GM12878 (cell line): Measurements from ENCODE around the gene EFHC1. TPM values are rescaled to one million over a fixed set of nuclear protein-coding genes. Genes with fewer than 3 reads are reported as not detected.

ENCODE experiments used
- ATAC-seq: fragments of 200-7000 bp; cut with Tn5 transposase; 3 replicates; pipeline ENCODE4 v1.9.1; 2020; ENCODE audit warnings: mild to moderate bottlenecking, moderate library complexity
- BruUV-seq: library from RNA; stranded (reverse); fragments of 400-500 nt; replicated peaks from 2 replicates; lab custom pipeline; 2021; lab: Mats Ljungman, UMichigan
- CTCF ChIA-PET: fragments of 300-600 bp; sonication (Branson Sonifier 250); formaldehyde crosslinking; extraction: SDS; loops from one replicate; lab custom pipeline; 2021; ENCODE audit warnings: inconsistent platforms; lab: Yijun Ruan, JAX
- POLR2A ChIA-PET: fragments of 350-600 bp; formaldehyde crosslinking; extraction: SDS; loops from one replicate; lab custom pipeline; 2021; ENCODE audit warnings: inconsistent platforms; lab: Charles Lee
- RAD21 ChIA-PET: fragments of 300-600 bp; sonication (Branson Sonifier 250); formaldehyde crosslinking; loops from one replicate; lab custom pipeline; 2023; ENCODE audit warnings: antibody characterized with exemption; ENCODE audit not compliant: unreplicated experiment; lab: Charles Lee
- SMC1A ChIA-PET: fragments of 300-600 bp; sonication (Branson Sonifier 250); formaldehyde crosslinking; loops from one replicate; lab custom pipeline; 2023; ENCODE audit not compliant: unreplicated experiment, uncharacterized antibody; lab: Charles Lee
- DNase-seq: peaks from one replicate; pipeline ENCODE4 v3.0.0-alpha.2; 2011; ENCODE audit warnings: low read depth, low spot score
- FAIRE-seq: peaks from 3 replicates; lab custom pipeline; 2011; peaks lifted over from hg19 to GRCh38; lab: Jason Lieb, UNC
- H2AFZ ChIP-seq: 2 replicates; pipeline ENCODE4 v1.6.0; 2011; ENCODE audit warnings: low read depth, low read length, control low read depth; ENCODE audit not compliant: control insufficient read depth
- H3K27ac ChIP-seq: 2 replicates; pipeline ENCODE4 v1.5.1; 2011; ENCODE audit warnings: control low read depth; ENCODE audit not compliant: control insufficient read depth, insufficient read depth
- H3K27me3 ChIP-seq, 2 experiments: replicated peaks in 1 of 2; 2 replicates each; pipeline versions ENCODE4 v1.6.0 to v1.6.1; 2011; ENCODE audit warnings: low read length in 1 of 2; ENCODE audit not compliant: control insufficient read depth in 2 of 2, insufficient read depth in 2 of 2
- H3K36me3 ChIP-seq, 2 experiments: 2 replicates each; pipeline ENCODE4 v1.5.1; 2011; ENCODE audit warnings: low read length in 1 of 2; ENCODE audit not compliant: control insufficient read depth in 2 of 2, insufficient read depth in 2 of 2
- H3K4me1 ChIP-seq: 2 replicates; pipeline ENCODE4 v1.6.1; 2011; ENCODE audit warnings: mild to moderate bottlenecking, low read length, moderate library complexity, mixed read lengths; ENCODE audit not compliant: control insufficient read depth, insufficient read depth
- H3K4me2 ChIP-seq: 2 replicates; pipeline ENCODE4 v1.6.0; 2011; ENCODE audit warnings: control low read depth; ENCODE audit not compliant: control insufficient read depth, insufficient read depth
- H3K4me3 ChIP-seq: fragments of 200-600 bp; sonication (generic); 2 replicates; pipeline ENCODE4 v1.5.1; 2016
- H3K79me2 ChIP-seq: 2 replicates; pipeline ENCODE4 v1.6.0; 2011; ENCODE audit warnings: low read length; ENCODE audit not compliant: control insufficient read depth, insufficient read depth
- H3K9ac ChIP-seq: 2 replicates; pipeline ENCODE4 v1.8.0; 2011; ENCODE audit warnings: low read length, control low read depth, mixed read lengths; ENCODE audit not compliant: control insufficient read depth, insufficient read depth
- H3K9me3 ChIP-seq: replicated peaks from 3 replicates; pipeline ENCODE4 v1.5.1; 2011; ENCODE audit warnings: mild to moderate bottlenecking, low read length; ENCODE audit not compliant: control insufficient read depth, insufficient read depth
- H4K20me1 ChIP-seq: 2 replicates; pipeline ENCODE4 v1.6.0; 2011; ENCODE audit not compliant: control insufficient read depth, insufficient read depth
- BRCA1 ChIP-seq: IDR thresholded peaks from 2 replicates; pipeline ENCODE4 v1.6.1; 2011; ENCODE audit warnings: low read depth, low read length, improper control_type of control experiment
- CHD2 ChIP-seq: IDR thresholded peaks from 2 replicates; pipeline ENCODE4 v1.6.1; 2011; ENCODE audit warnings: low read depth, low read length, improper control_type of control experiment, borderline replicate concordance
- ELK1 ChIP-seq: IDR thresholded peaks from 2 replicates; pipeline ENCODE4 v1.6.1; 2012; ENCODE audit warnings: low read depth, low read length, improper control_type of control experiment
- HDAC6 ChIP-seq: fragments of 200-600 bp; sonication (generic); IDR thresholded peaks from one replicate; pipeline ENCODE4 v1.8.0; 2017; ENCODE audit warnings: antibody characterized with exemption; ENCODE audit not compliant: unreplicated experiment
- MEF2A ChIP-seq: IDR thresholded peaks from 2 replicates; pipeline ENCODE4 v1.6.1; 2011; ENCODE audit warnings: low read depth, mild to moderate bottlenecking, low read length, moderate library complexity; ENCODE audit not compliant: insufficient read depth
- RB1 ChIP-seq: fragments of 450-650 bp; formaldehyde crosslinking; IDR thresholded peaks from 2 replicates; pipeline ENCODE4 v1.6.1; 2017; ENCODE audit warnings: mild to moderate bottlenecking, borderline replicate concordance
- RCOR1 ChIP-seq: conservative IDR thresholded peaks from 2 replicates; pipeline ENCODE4 v1.6.1; 2012; ENCODE audit warnings: low read depth, low read length, improper control_type of control experiment
- SMAD1 ChIP-seq: fragments of 450-650 bp; IDR thresholded peaks from 2 replicates; pipeline ENCODE4 v1.6.1; 2018; ENCODE audit warnings: mild to moderate bottlenecking, low read depth; ENCODE audit not compliant: partially characterized antibody
- YY1 ChIP-seq: IDR thresholded peaks from 2 replicates; pipeline ENCODE4 v1.6.1; 2011; ENCODE audit warnings: low read depth, mild to moderate bottlenecking, low read length
- ZNF24 ChIP-seq: fragments of 450-650 bp; IDR thresholded peaks from 2 replicates; pipeline ENCODE4 v1.6.1; 2017; ENCODE audit warnings: antibody characterized with exemption, mild to moderate bottlenecking
- ZNF384 ChIP-seq: IDR thresholded peaks from 2 replicates; pipeline ENCODE4 v1.6.1; 2012; ENCODE audit warnings: low read depth, mild to moderate bottlenecking, low read length, improper control_type of control experiment, borderline replicate concordance
- WGBS: methylation state at CpG from one replicate; pipeline ENCODE4 v1.1.6; 2016; ENCODE audit warnings: low lambda C conversion rate; ENCODE audit not compliant: insufficient replicate concordance, insufficient coverage; ENCODE audit errors: missing lambda C conversion rate; 5-methylcytosine and 5-hydroxymethylcytosine counted together
- in situ Hi-C: fragments of 300-500 bp; cut with MboI; formaldehyde crosslinking; loops from 9 replicates; pipeline ENCODE4 v1.14.3; 2018; ENCODE audit warnings: mixed read lengths
- intact Hi-C: fragments of 100-400 bp; cut with micrococcal nuclease; formaldehyde crosslinking; loops from one replicate; pipeline ENCODE4 v1.14.2; 2022; ENCODE audit not compliant: unreplicated experiment
- polyA plus RNA-seq, 11 experiments: library from polyadenylated mRNA; depleted of rRNA in 4 of 11; unstranded in 6 of 11; stranded (reverse) in 5 of 11; fragments of >200 nt; fragmentation: Nextera tagmentation in 4 of 11; fragmentation: Illumina TruSeq in 1 of 11; extraction: Ambion mirVana in 4 of 11; extraction: Trizol in 1 of 11; gene quantifications; 1 replicate in 1 of 11; 2 replicates in 10 of 11; pipeline versions ENCODE4 v1.2.1 to v1.2.3, GENCODE V29; 2011 to 2016; ENCODE audit warnings: inconsistent platforms in 2 of 11, missing spikeins in 2 of 11, low read depth in 1 of 11
- total RNA-seq, 4 experiments: library from RNA; depleted of rRNA in 3 of 4; stranded (reverse); fragments of >200 nt in 3 of 4; fragmentation: Illumina TruSeq in 1 of 4; extraction: Trizol in 1 of 4; gene quantifications; 2 replicates each; pipeline versions ENCODE4 v1.2.1 to v1.2.3, GENCODE V29; 2013 to 2021
- TF ChIP-seq, protein P1 (sequence below), 3 experiments: IDR thresholded peaks in 2 of 3; conservative IDR thresholded peaks in 1 of 3; 2 replicates each; pipeline ENCODE4 v1.5.1; 2011; ENCODE audit warnings: low read depth in 3 of 3, low read length in 3 of 3, mild to moderate bottlenecking in 3 of 3, control low read depth in 2 of 3, moderate library complexity in 2 of 3, inconsistent platforms in 1 of 3, mixed read lengths in 1 of 3; ENCODE audit not compliant: control insufficient read depth in 2 of 3, insufficient read depth in 1 of 3; ENCODE audit errors: extremely low read depth in 1 of 3
- TF ChIP-seq, protein P2 (sequence below): fragments of 450-650 bp; IDR thresholded peaks from 2 replicates; pipeline ENCODE4 v1.6.1; 2017; ENCODE audit warnings: mild to moderate bottlenecking, moderate library complexity

Gene EFHC1
- total and polyA plus RNA-seq, 10 of the 15 experiments (the other 5 are each of a cell fraction or from before 2014, with no cell fraction given), result 5.5 to 14.5 (median 8.8) TPM

DNA sequence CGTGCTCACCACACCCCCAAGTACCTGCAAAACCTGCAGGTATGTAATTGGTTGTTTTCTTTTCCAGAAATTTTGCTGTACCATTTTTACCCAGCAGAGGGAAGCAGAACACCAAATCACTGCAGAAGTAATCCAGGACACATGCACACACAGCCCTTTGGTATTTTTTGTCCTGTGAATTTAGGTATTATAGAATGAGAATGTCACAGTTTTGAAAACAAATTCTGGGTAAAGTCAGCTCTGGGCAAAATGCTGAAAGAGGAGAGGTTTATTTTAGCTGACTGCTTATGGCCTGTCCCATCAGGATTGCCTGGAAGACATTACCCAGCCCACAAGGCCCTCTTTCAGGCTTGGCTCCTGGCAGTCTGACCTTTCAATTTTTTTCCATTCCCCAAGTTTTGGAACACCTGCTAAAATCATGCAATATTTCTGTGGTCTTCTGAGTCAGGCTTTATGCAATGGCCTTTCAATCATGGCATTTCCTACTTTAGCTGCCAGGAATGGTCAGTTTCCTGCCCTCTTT lies 3.5 kb upstream of the EFHC1 start:
- Histone ChIP-seq H3K27me3 (no peaks in the 10 kb centered on the region), H4K20me1 (no peaks in the 10 kb centered on the region), H2AFZ (peak overlapping the region; percentile 25; the same call in 1 of the 2 replicates), H3K4me1 (peaks cover 18% of the 10 kb centered on the region), H3K36me3 (no peaks in the 10 kb centered on the region), H3K9me3 (no peaks in the 10 kb centered on the region), H3K27ac (no peak overlapping the region), H3K4me2 (no peak overlapping the region), H3K4me3 (no peak overlapping the region), H3K9ac (no peak overlapping the region), H3K79me2 (no peaks in the 10 kb centered on the region; the same call in 1 of the 2 replicates)
- FAIRE-seq (no peak), ATAC-seq (peak; percentile 48), DNase-seq (peak; percentile 61)
- ChIA-PET POLR2A (interaction anchor here (1.4 to 3.0 kb wide), 2 partner anchors 77 to 246 kb away, joined by 4 to 17 read pairs; no protein-coding TSS in a partner anchor), SMC1A (interaction anchor here (0.6 to 13.5 kb wide), 26 partner anchors 9 to 266 kb away, joined by 3 to 249 read pairs (median 6); partner anchors contain the start of gene MCM3), RAD21 (interaction anchor here (0.7 to 8.0 kb wide), 18 partner anchors 11 to 251 kb away, joined by 3 to 124 read pairs (median 6); partner anchors contain the start of gene MCM3), CTCF (interaction anchor here (0.6 to 11.2 kb wide), 35 partner anchors 9 to 280 kb away, joined by 3 to 137 read pairs (median 7); partner anchors contain the start of genes MCM3 and TRAM2)
- intact Hi-C loops, result loop anchor here (1.0 kb wide), 2 partner anchors 182 to 247 kb away; no protein-coding TSS in a partner anchor
- WGBS, result 0% methylated on average over 1 of the region's 1 CpG
- in situ Hi-C loops, result loop anchor here (5.0 kb wide), 3 partner anchors 81 to 246 kb away; partner anchors contain the start of gene TRAM2
- BruUV-seq, result no TSS peak
- TF ChIP-seq ELK1, result no peak
- 0 out of 2 replicates have a peak, but pooled peaks have one; percentile 49 for TF ChIP-seq YY1
- no peak for TF ChIP-seq SMAD1
- no peak for TF ChIP-seq ZNF384
- TF ChIP-seq RB1, result no peak
- TF ChIP-seq MEF2A, result no peak
- TF ChIP-seq, protein P1, sequence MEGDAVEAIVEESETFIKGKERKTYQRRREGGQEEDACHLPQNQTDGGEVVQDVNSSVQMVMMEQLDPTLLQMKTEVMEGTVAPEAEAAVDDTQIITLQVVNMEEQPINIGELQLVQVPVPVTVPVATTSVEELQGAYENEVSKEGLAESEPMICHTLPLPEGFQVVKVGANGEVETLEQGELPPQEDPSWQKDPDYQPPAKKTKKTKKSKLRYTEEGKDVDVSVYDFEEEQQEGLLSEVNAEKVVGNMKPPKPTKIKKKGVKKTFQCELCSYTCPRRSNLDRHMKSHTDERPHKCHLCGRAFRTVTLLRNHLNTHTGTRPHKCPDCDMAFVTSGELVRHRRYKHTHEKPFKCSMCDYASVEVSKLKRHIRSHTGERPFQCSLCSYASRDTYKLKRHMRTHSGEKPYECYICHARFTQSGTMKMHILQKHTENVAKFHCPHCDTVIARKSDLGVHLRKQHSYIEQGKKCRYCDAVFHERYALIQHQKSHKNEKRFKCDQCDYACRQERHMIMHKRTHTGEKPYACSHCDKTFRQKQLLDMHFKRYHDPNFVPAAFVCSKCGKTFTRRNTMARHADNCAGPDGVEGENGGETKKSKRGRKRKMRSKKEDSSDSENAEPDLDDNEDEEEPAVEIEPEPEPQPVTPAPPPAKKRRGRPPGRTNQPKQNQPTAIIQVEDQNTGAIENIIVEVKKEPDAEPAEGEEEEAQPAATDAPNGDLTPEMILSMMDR (IDR thresholded peaks at IDR 0.05 in 2 of 3, conservative IDR thresholded peaks at IDR 0.05 in 1 of 3; ENCODE audit: control insufficient read depth in 2 of 3, extremely low read depth in 1 of 3, insufficient read depth in 1 of 3, low read depth in 3 of 3, low read length in 3 of 3), result peak; percentile 74 to 88 (median 82)
- TF ChIP-seq ZNF24, result peak; percentile 33; the same call in 1 of the 2 replicates
- TF ChIP-seq BRCA1, result no peak
- TF ChIP-seq CHD2, result no peak
- no peak for TF ChIP-seq RCOR1
- TF ChIP-seq, protein P2, sequence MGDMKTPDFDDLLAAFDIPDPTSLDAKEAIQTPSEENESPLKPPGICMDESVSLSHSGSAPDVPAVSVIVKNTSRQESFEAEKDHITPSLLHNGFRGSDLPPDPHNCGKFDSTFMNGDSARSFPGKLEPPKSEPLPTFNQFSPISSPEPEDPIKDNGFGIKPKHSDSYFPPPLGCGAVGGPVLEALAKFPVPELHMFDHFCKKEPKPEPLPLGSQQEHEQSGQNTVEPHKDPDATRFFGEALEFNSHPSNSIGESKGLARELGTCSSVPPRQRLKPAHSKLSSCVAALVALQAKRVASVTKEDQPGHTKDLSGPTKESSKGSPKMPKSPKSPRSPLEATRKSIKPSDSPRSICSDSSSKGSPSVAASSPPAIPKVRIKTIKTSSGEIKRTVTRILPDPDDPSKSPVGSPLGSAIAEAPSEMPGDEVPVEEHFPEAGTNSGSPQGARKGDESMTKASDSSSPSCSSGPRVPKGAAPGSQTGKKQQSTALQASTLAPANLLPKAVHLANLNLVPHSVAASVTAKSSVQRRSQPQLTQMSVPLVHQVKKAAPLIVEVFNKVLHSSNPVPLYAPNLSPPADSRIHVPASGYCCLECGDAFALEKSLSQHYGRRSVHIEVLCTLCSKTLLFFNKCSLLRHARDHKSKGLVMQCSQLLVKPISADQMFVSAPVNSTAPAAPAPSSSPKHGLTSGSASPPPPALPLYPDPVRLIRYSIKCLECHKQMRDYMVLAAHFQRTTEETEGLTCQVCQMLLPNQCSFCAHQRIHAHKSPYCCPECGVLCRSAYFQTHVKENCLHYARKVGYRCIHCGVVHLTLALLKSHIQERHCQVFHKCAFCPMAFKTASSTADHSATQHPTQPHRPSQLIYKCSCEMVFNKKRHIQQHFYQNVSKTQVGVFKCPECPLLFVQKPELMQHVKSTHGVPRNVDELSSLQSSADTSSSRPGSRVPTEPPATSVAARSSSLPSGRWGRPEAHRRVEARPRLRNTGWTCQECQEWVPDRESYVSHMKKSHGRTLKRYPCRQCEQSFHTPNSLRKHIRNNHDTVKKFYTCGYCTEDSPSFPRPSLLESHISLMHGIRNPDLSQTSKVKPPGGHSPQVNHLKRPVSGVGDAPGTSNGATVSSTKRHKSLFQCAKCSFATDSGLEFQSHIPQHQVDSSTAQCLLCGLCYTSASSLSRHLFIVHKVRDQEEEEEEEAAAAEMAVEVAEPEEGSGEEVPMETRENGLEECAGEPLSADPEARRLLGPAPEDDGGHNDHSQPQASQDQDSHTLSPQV, result no peak
- TF ChIP-seq HDAC6, result no peak
